Stimulated activated CD8-positive, alpha-beta memory T cell treated with anti-CD3 and anti-CD28 coated beads, Interleukin-4, amount 100 ng/mL, for 48 hours (primary cell): ENCODE results near the gene ESRRB.

Source experiments
- DNase-seq: peaks from one replicate; pipeline ENCODE4 v3.0.0-alpha.2; 2020

The ESRRB gene

GRCh38 chr14:76547831-76548230, 171.9 kb downstream of the ESRRB start:
- no peak for DNase-seq

- no peak for DNase-seq
Measured at GRCh38 chr14:76550534-76550933, 174.6 kb downstream of the ESRRB start.

- DNase-seq: no peak
Measured at GRCh38 chr14:76551116-76551515, 175.2 kb downstream of the ESRRB start.
